Measurements from ENCODE around the gene NUDCD3. TPM values are rescaled to one million over a fixed set of nuclear protein-coding genes. Genes with fewer than 3 reads are reported as not detected.

The NUDCD3 gene
- total RNA-seq, 1 experiment from 2014 or later = 71.9 TPM

DNA sequence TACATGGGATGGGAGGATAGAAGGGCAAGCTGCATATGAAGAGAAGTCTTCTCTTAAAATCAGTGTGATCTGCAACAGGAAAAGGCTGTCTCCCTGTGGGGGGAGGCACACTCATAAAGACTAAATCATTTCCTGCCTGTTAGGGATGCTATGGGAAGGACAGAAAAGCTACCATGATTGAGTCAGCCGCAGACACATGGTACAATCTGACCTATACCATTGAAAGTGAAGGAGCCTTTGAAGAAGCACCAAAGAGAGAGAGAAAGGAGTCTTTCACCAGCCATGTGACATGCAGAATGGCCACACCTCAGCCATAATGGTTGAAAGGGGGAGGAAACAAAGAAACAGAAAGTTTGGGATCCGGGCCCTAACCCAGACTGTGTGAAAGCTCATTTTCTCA lies 29.1 kb downstream of the NUDCD3 start:
- TF ChIP-seq, protein P1, sequence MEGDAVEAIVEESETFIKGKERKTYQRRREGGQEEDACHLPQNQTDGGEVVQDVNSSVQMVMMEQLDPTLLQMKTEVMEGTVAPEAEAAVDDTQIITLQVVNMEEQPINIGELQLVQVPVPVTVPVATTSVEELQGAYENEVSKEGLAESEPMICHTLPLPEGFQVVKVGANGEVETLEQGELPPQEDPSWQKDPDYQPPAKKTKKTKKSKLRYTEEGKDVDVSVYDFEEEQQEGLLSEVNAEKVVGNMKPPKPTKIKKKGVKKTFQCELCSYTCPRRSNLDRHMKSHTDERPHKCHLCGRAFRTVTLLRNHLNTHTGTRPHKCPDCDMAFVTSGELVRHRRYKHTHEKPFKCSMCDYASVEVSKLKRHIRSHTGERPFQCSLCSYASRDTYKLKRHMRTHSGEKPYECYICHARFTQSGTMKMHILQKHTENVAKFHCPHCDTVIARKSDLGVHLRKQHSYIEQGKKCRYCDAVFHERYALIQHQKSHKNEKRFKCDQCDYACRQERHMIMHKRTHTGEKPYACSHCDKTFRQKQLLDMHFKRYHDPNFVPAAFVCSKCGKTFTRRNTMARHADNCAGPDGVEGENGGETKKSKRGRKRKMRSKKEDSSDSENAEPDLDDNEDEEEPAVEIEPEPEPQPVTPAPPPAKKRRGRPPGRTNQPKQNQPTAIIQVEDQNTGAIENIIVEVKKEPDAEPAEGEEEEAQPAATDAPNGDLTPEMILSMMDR (conservative IDR thresholded peaks at IDR 0.05) = no peak
- H3K4me3 Mint-ChIP-seq = no peak overlapping the region
- DNase-seq = no peak

More for the DNA sequence above, 29.1 kb downstream of the NUDCD3 start:
- no peak overlapping the region for H4K91ac ChIP-seq (ENCODE audit: insufficient read length, low read depth, low read length)
- Mint-ChIP-seq H3K4me1 (peaks cover 0 to 7% of the 10 kb centered on the region in 2 experiments; a peak in 2 of 4 replicates), H3K36me3 (ENCODE audit: insufficient read depth in 1 of 3, low read depth in 3 of 3) (peaks cover 3 to 24% (median 9%) of the 10 kb centered on the region in 3 experiments; a peak in 5 of 7 replicates), H3K27ac (peak overlapping the region in 2 of 3 experiments; percentile 34 to 71; a peak in 3 of 7 replicates), H3K27me3 (ENCODE audit: low read depth) (no peaks in the 10 kb centered on the region), H3K9me3 (no peaks in the 10 kb centered on the region)
- H2AK5ac ChIP-seq (ENCODE audit: insufficient read length, low read length) = no peak overlapping the region
- no peak overlapping the region for H2BK120ac ChIP-seq (ENCODE audit: low read depth, low read length, poor library complexity, severe bottlenecking)
- H4K8ac ChIP-seq (replicated peaks; ENCODE audit: insufficient read length, low read depth, low read length) = no peak overlapping the region
- no peak overlapping the region for H2BK20ac ChIP-seq (ENCODE audit: low read depth, low read length, poor library complexity, severe bottlenecking)
- H3K4ac ChIP-seq (ENCODE audit: low read depth, low read length) = no peak overlapping the region
- no peak overlapping the region for H4K5ac ChIP-seq (ENCODE audit: insufficient read length, low read depth, low read length)
- no peaks in the 10 kb centered on the region for H3K27me3 ChIP-seq (ENCODE audit: insufficient read depth, low read length)
- no peaks in the 10 kb centered on the region for H4K20me1 ChIP-seq (ENCODE audit: control insufficient read depth, insufficient read depth, insufficient read length)
- no peak overlapping the region for H3K9ac ChIP-seq (ENCODE audit: extremely low read depth, insufficient read length, low read length)
- no peaks in the 10 kb centered on the region for H3K9me3 ChIP-seq (ENCODE audit: control insufficient read depth, low read depth, low read length)
- no peak overlapping the region for H3K27ac ChIP-seq (ENCODE audit: insufficient read length, low read depth, low read length)
- H3K23me2 ChIP-seq (ENCODE audit: insufficient read length, low read depth, low read length, poor library complexity, severe bottlenecking) = no peaks in the 10 kb centered on the region
- no peak overlapping the region for H2BK12ac ChIP-seq (ENCODE audit: insufficient read length, low read depth, low read length)
- no peak overlapping the region for H2BK15ac ChIP-seq (ENCODE audit: low read depth, low read length)
- no peak overlapping the region for H2BK5ac ChIP-seq (ENCODE audit: insufficient read length, low read length)
- H2AFZ ChIP-seq (ENCODE audit: low read length) = no peak overlapping the region
- no CpG with 5 or more reads among the region's 2 CpGs for WGBS (ENCODE audit: extremely low coverage, insufficient read length, low lambda C conversion rate)
- H3T11ph ChIP-seq (ENCODE audit: low read length) = no peak overlapping the region
- H3K4me1 ChIP-seq (ENCODE audit: insufficient read depth, low read length) = no peaks in the 10 kb centered on the region
- peaks cover 5% of the 10 kb centered on the region; the same call in 1 of the 2 replicates for H3K79me2 ChIP-seq (ENCODE audit: insufficient read depth, low read length)
- no peak overlapping the region for H3K4me2 ChIP-seq (ENCODE audit: insufficient read depth, insufficient read length, low read length)
- peaks cover 4% of the 10 kb centered on the region for H3K79me1 ChIP-seq (ENCODE audit: insufficient read depth, low read depth, low read length, poor library complexity, severe bottlenecking)
- no peak overlapping the region for H3K14ac ChIP-seq (ENCODE audit: insufficient read depth, low read length)
- no peak overlapping the region for H3K23ac ChIP-seq (ENCODE audit: insufficient read length, low read depth, low read length)
- H3K18ac ChIP-seq (ENCODE audit: insufficient read length, low read depth, low read length) = no peak overlapping the region
- no peak overlapping the region for H3K56ac ChIP-seq (ENCODE audit: insufficient read length, low read depth, low read length)

Data from H9 (cell line).